Stomach (tissue), 9 donors: Measurements from ENCODE around the gene SCAP. TPM values are rescaled to one million over a fixed set of nuclear protein-coding genes. Genes with fewer than 3 reads are reported as not detected.
"Not testable (repeated sequence)": the region's sequence is repeated elsewhere in the genome, so short reads cannot be mapped to it uniquely, and the experiment has no call there.

Source experiments
- DNase-seq, 2 donors: peaks; one replicate each; pipeline versions ENCODE4 v3.0.0 to v3.0.0-alpha.2; 2013 to 2019
- H3K27ac ChIP-seq, 5 donors: fragments of 200-600 bp in 4 of 5; sonication (generic) in 4 of 5; one replicate each; pipeline ENCODE4 v1.5.1; 2013 to 2019; ENCODE audit warnings: mild to moderate bottlenecking in 1 of 5, moderate library complexity in 1 of 5
- H3K27me3 ChIP-seq, 3 donors: fragments of 200-600 bp; sonication (generic); one replicate each; pipeline ENCODE4 v1.5.1; 2017 to 2019; ENCODE audit warnings: mixed run types in 1 of 3
- H3K36me3 ChIP-seq, 4 donors: fragments of 200-600 bp; sonication (generic); 1 replicate in 3 of 4; 2 replicates in 1 of 4; pipeline ENCODE4 v1.5.1; 2016 to 2019
- H3K4me1 ChIP-seq, 4 donors: fragments of 200-600 bp; sonication (generic); one replicate each; pipeline ENCODE4 v1.5.1; 2016 to 2019
- H3K4me3 ChIP-seq, 4 donors: fragments of 200-600 bp; sonication (generic) in 3 of 4; one replicate each; pipeline ENCODE4 v1.5.1; 2016 to 2019; ENCODE audit warnings: mild to moderate bottlenecking in 1 of 4
- H3K9me3 ChIP-seq, 4 donors: fragments of 200-600 bp; sonication (generic); one replicate each; pipeline ENCODE4 v1.5.1; 2016 to 2019
- CTCF ChIP-seq, 7 experiments: fragments of 450-650 bp in 4 of 7; fragments of 200-600 bp in 3 of 7; sonication (generic) in 3 of 7; IDR thresholded peaks; one replicate each; pipeline ENCODE4 v1.5.1; 2016 to 2019; ENCODE audit warnings: antibody characterized with exemption in 7 of 7, control low read depth in 2 of 7, mild to moderate bottlenecking in 1 of 7
- EP300 ChIP-seq: sonication (generic); formaldehyde crosslinking; IDR thresholded peaks from one replicate; pipeline ENCODE4 v1.6.1; 2017; ENCODE audit warnings: antibody characterized with exemption
- POLR2A ChIP-seq, 4 donors: fragments of 450-650 bp; IDR thresholded peaks; one replicate each; pipeline ENCODE4 v1.6.1; 2016; ENCODE audit warnings: antibody characterized with exemption in 4 of 4, control low read depth in 2 of 4, mild to moderate bottlenecking in 1 of 4, moderate library complexity in 1 of 4
- POLR2AphosphoS5 ChIP-seq, 3 donors: sonication (generic); formaldehyde crosslinking; IDR thresholded peaks; one replicate each; pipeline ENCODE4 v1.6.1; 2016; ENCODE audit warnings: antibody characterized with exemption in 3 of 3
- WGBS, 5 donors: extraction: QIAGEN DNeasy Blood & Tissue Kit in 3 of 5; methylation state at CpG; one replicate each; pipeline versions ENCODE4 v1.1.5 to v1.1.7; 2013 to 2018; 5-methylcytosine and 5-hydroxymethylcytosine counted together
- intact Hi-C: fragments of 100-400 bp; cut with DNase I; formaldehyde crosslinking; loops from one replicate; pipeline ENCODE4 v1.15.1; 2023; ENCODE audit warnings: low total_unique reads
- polyA plus RNA-seq, 3 donors: library from polyadenylated mRNA; stranded (reverse); fragments of 200-250 nt; gene quantifications; one replicate each; pipeline ENCODE4 v1.2.3, GENCODE V29; 2013
- total RNA-seq, 5 donors: library from RNA; depleted of rRNA; stranded (reverse); fragments of >200 nt; gene quantifications; one replicate each; pipeline versions ENCODE4 v1.1.0 to v1.2.3, GENCODE V29; 2014 to 2016
- donor health status: healthy with polysubstance abuse.
- donor health status: Bipolar disorder and iron deficiency.
- donor health status: healthy.

The SCAP gene
- total and polyA plus RNA-seq, 8 donors = 15.6 to 223 (median 47.3) TPM

GRCh38 chr3:47370887-47371697 lies 104.6 kb downstream of the SCAP start:
- intact Hi-C loops = no loop called here
- Histone ChIP-seq H3K4me3 (no peak overlapping the region), H3K27me3 (peaks cover 0 to 24% (median 0%) of the 10 kb centered on the region in 3 donors), H3K27ac (no peak overlapping the region), H3K36me3 (no peaks in the 10 kb centered on the region), H3K9me3 (no peaks in the 10 kb centered on the region), H3K4me1 (peaks cover 0 to 11% (median 0%) of the 10 kb centered on the region in 4 donors)
- peak in 1 of 2 donors; percentile 27 for DNase-seq
- WGBS, 5 donors = 33 to 45% (median 35%) methylated on average over 10 to 13 of the region's 13 CpGs
- no peak for TF ChIP-seq POLR2A (IDR thresholded peaks at IDR 0.05)
- peak in 3 of 7 experiments; percentile 22 to 58 (median 25) for TF ChIP-seq CTCF (IDR thresholded peaks at IDR 0.05)

- H3K4me3 ChIP-seq, H3K9me3 ChIP-seq, intact Hi-C loops, H3K27ac ChIP-seq, H3K36me3 ChIP-seq, DNase-seq: not testable (repeated sequence)
- 84 to 92% (median 89%) methylated on average over 7 to 8 of the region's 8 CpGs for WGBS, 5 donors
- H3K27me3 ChIP-seq = peaks cover 0 to 24% (median 0%) of the 10 kb centered on the region in 3 donors
- H3K4me1 ChIP-seq = peaks cover 0 to 22% (median 2%) of the 10 kb centered on the region in 4 donors
Measured at GRCh38 chr3:47370020-47370419, 105.7 kb downstream of the SCAP start.

GRCh38 chr3:47367631-47368030 lies 108.1 kb downstream of the SCAP start:
- Histone ChIP-seq H3K9me3 (no peaks in the 10 kb centered on the region), H3K27me3 (peaks cover 0 to 24% (median 0%) of the 10 kb centered on the region in 3 donors), H3K4me1 (peaks cover 0 to 22% (median 2%) of the 10 kb centered on the region in 4 donors), H3K36me3 (no peaks in the 10 kb centered on the region), H3K4me3 (no peak overlapping the region), H3K27ac (no peak overlapping the region)
- 92 to 96% (median 94%) methylated on average over 7 of the region's 7 CpGs for WGBS, 5 donors
- intact Hi-C loops = no loop called here
- DNase-seq = no peak
- TF ChIP-seq CTCF (IDR thresholded peaks at IDR 0.05) = no peak
- TF ChIP-seq POLR2AphosphoS5 (IDR thresholded peaks at IDR 0.05) = no peak
- TF ChIP-seq EP300 = no peak
- no peak for TF ChIP-seq POLR2A (IDR thresholded peaks at IDR 0.05)

- 78 to 100% (median 96%) methylated on average over 2 of the region's 2 CpGs for WGBS, 5 donors
Measured at GRCh38 chr3:47366833-47367232, 108.9 kb downstream of the SCAP start.

More at GRCh38 chr3:47366833-47367232, 108.9 kb downstream of the SCAP start:
- Histone ChIP-seq H3K27ac (no peak overlapping the region), H3K27me3 (peaks cover 0 to 20% (median 0%) of the 10 kb centered on the region in 3 donors), H3K4me3 (no peak overlapping the region), H3K9me3 (no peaks in the 10 kb centered on the region), H3K36me3 (no peaks in the 10 kb centered on the region), H3K4me1 (peaks cover 0 to 22% (median 2%) of the 10 kb centered on the region in 4 donors)
- intact Hi-C loops = no loop called here
- no peak for DNase-seq
- TF ChIP-seq CTCF (IDR thresholded peaks at IDR 0.05) (no peak), POLR2A (IDR thresholded peaks at IDR 0.05) (no peak), EP300 (no peak), POLR2AphosphoS5 (IDR thresholded peaks at IDR 0.05) (no peak)
